Measurements from ENCODE around the gene LOX.

LOX gene

DNA sequence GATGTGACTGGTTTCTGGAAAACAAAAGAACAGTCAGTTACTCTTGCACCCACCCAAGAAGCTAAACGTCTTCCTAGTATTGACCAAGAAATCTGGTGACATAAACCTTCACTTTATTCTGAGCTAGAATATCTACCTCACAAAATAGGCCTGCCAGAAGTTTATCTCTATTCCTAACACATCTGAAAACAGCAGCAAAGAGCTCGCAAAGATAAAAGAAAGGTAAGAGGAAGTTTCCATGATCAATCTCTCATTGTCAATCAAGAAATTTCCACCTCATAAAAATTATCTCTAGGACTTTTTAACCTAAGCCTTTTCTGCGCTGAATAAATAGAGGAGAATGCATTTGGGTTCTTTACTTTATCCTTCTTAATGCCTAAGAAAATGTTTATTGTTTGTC, 34.0 kb upstream of the LOX start:
- Histone ChIP-seq H3K9ac (no peak overlapping the region), H3K4me2 (no peak overlapping the region), H2AFZ (ENCODE audit: low read depth) (no peak overlapping the region), H3K27ac (no peak overlapping the region), H3K36me3 (ENCODE audit: insufficient read depth) (no peaks in the 10 kb centered on the region), H4K20me1 (ENCODE audit: insufficient read depth) (no peaks in the 10 kb centered on the region), H3K79me2 (ENCODE audit: insufficient read depth, low read depth) (no peaks in the 10 kb centered on the region), H3K27me3 (ENCODE audit: insufficient read depth, low read depth) (no peaks in the 10 kb centered on the region), H3K4me3 (IDR thresholded peaks at IDR 0.05; ENCODE audit: insufficient read depth, low read depth, low read length) (no peak overlapping the region), H3K4me1 (ENCODE audit: low read depth, poor library complexity, severe bottlenecking) (no peaks in the 10 kb centered on the region)
- no peak for TF ChIP-seq CTCF (conservative IDR thresholded peaks at IDR 0.05; ENCODE audit: low read depth, low read length)

GRCh38 chr5:122111460-122111859, 33.4 kb upstream of the LOX start:
- H4K20me1 ChIP-seq (ENCODE audit: insufficient read depth): no peaks in the 10 kb centered on the region
- H3K4me1 ChIP-seq (ENCODE audit: low read depth, poor library complexity, severe bottlenecking): no peaks in the 10 kb centered on the region
- H2AFZ ChIP-seq (ENCODE audit: low read depth): no peak overlapping the region
- no peak overlapping the region for H3K27ac ChIP-seq
- no peak for TF ChIP-seq CTCF (conservative IDR thresholded peaks at IDR 0.05; ENCODE audit: low read depth, low read length)
- H3K4me2 ChIP-seq: no peak overlapping the region
- H3K36me3 ChIP-seq (ENCODE audit: insufficient read depth): no peaks in the 10 kb centered on the region
- no peak overlapping the region for H3K9ac ChIP-seq
- no peaks in the 10 kb centered on the region for H3K27me3 ChIP-seq (ENCODE audit: insufficient read depth, low read depth)
- H3K79me2 ChIP-seq (ENCODE audit: insufficient read depth, low read depth): no peaks in the 10 kb centered on the region
- no peak overlapping the region for H3K4me3 ChIP-seq (IDR thresholded peaks at IDR 0.05; ENCODE audit: insufficient read depth, low read depth, low read length)

DNA sequence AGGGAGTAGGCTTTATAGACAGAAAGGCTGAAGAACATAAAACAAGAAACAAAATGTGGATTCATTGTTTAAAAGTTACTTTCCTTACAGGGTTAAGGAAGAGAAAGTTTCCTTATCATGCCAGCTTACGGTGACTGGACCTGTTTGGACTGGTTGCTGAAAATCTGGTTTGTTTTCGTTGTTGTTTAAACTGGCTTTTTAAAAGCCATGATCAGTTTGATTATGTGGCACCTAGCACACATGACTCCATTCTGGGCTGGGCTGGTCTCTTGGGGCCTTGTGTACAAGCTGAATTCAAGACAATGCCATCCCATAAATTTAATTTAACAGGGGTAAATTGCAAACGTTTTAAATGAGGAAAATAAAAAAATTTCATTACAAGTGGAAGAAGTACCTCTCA, 32.9 kb upstream of the LOX start:
- H3K27me3 ChIP-seq (ENCODE audit: insufficient read depth, low read depth): no peaks in the 10 kb centered on the region
- no peak overlapping the region for H3K4me2 ChIP-seq
- H3K36me3 ChIP-seq (ENCODE audit: insufficient read depth): no peaks in the 10 kb centered on the region
- H3K27ac ChIP-seq: no peak overlapping the region
- H3K4me1 ChIP-seq (ENCODE audit: low read depth, poor library complexity, severe bottlenecking): no peaks in the 10 kb centered on the region
- H3K79me2 ChIP-seq (ENCODE audit: insufficient read depth, low read depth): no peaks in the 10 kb centered on the region
- no peak for TF ChIP-seq CTCF (conservative IDR thresholded peaks at IDR 0.05; ENCODE audit: low read depth, low read length)
- no peak overlapping the region for H2AFZ ChIP-seq (ENCODE audit: low read depth)
- H3K9ac ChIP-seq: no peak overlapping the region
- no peaks in the 10 kb centered on the region for H4K20me1 ChIP-seq (ENCODE audit: insufficient read depth)
- H3K4me3 ChIP-seq (IDR thresholded peaks at IDR 0.05; ENCODE audit: insufficient read depth, low read depth, low read length): no peak overlapping the region

- H3K4me1 ChIP-seq (ENCODE audit: low read depth, poor library complexity, severe bottlenecking): peaks cover 11% of the 10 kb centered on the region
- no peak for TF ChIP-seq CTCF (conservative IDR thresholded peaks at IDR 0.05; ENCODE audit: low read depth, low read length)
- H4K20me1 ChIP-seq (ENCODE audit: insufficient read depth): no peaks in the 10 kb centered on the region
- H3K27ac ChIP-seq: no peak overlapping the region
- no peak overlapping the region for H3K9ac ChIP-seq
- no peaks in the 10 kb centered on the region for H3K36me3 ChIP-seq (ENCODE audit: insufficient read depth)
- no peaks in the 10 kb centered on the region for H3K79me2 ChIP-seq (ENCODE audit: insufficient read depth, low read depth)
- H2AFZ ChIP-seq (ENCODE audit: low read depth): no peak overlapping the region
- H3K4me2 ChIP-seq: no peak overlapping the region
- no peaks in the 10 kb centered on the region for H3K27me3 ChIP-seq (ENCODE audit: insufficient read depth, low read depth)
- no peak overlapping the region for H3K4me3 ChIP-seq (IDR thresholded peaks at IDR 0.05; ENCODE audit: insufficient read depth, low read depth, low read length)
These were observed 29.0 kb upstream of the LOX start for GRCh38 chr5:122107016-122107415.

DNA sequence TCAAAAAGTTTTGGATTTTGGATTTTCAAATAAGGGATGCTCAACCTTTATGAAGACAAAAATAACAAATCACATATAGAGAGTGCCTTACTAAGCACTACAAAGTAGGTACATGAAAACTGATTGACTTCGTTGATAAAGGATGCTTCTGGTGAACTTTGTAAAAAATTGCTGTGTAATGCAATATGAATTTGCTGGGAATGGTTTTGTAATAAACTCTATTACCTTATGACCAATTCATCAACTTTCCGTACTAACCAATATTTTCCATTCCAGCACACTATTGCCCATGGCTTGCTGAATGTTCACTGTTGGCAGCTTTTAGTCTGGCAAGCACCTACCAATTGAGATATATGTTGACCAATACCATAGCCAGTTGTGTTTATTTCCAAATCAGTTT, 27.9 kb upstream of the LOX start:
- H3K36me3 ChIP-seq (ENCODE audit: insufficient read depth): no peaks in the 10 kb centered on the region
- no peak overlapping the region for H2AFZ ChIP-seq (ENCODE audit: low read depth)
- no peak overlapping the region for H3K4me3 ChIP-seq (IDR thresholded peaks at IDR 0.05; ENCODE audit: insufficient read depth, low read depth, low read length)
- no peak overlapping the region for H3K9ac ChIP-seq
- H3K4me2 ChIP-seq: no peak overlapping the region
- TF ChIP-seq CTCF (conservative IDR thresholded peaks at IDR 0.05; ENCODE audit: low read depth, low read length): no peak
- no peak overlapping the region for H3K27ac ChIP-seq
- H3K4me1 ChIP-seq (ENCODE audit: low read depth, poor library complexity, severe bottlenecking): peaks cover 11% of the 10 kb centered on the region
- H4K20me1 ChIP-seq (ENCODE audit: insufficient read depth): no peaks in the 10 kb centered on the region
- H3K27me3 ChIP-seq (ENCODE audit: insufficient read depth, low read depth): no peaks in the 10 kb centered on the region
- no peaks in the 10 kb centered on the region for H3K79me2 ChIP-seq (ENCODE audit: insufficient read depth, low read depth)
